ENCODE measurements around the gene LRMDA. TPM values are rescaled to one million over a fixed set of nuclear protein-coding genes. Genes with fewer than 3 reads are reported as not detected.

Gene LRMDA
- total RNA-seq, 2 experiments from 2014 or later: not detected

DNA sequence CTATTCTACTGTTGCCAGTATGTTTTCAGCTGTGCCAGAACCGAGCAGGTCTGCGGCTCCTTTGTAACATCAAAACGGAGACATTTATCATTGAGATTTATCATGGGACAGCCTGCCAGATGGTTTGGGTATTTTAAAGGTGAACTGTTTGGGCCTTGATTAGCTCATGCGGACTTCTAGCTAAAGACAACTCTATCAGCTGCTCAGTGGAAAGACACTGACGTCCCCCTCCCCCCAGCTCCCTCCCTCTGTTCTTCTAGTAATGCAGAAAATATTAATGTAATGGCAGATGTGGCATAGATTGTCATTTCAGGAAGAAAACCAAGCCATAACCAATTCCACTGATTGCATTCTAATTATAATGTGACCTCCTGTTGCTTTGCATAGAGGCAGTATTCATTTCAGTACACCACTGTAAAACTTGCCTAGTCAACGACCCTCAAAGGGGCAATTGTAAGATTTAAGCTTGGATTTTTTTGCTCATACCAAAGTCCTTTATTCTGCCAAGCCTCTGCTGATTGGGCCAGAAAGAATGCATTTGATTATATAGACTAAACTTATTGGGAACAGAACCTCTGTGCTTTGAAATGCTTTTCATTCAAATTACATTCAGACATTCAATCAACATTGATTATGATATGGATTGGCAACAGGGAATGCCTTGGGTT lies 966.8 kb downstream of the LRMDA start:
- no peaks in the 10 kb centered on the region for H3K9me3 Mint-ChIP-seq
- no peaks in the 10 kb centered on the region for H3K36me3 Mint-ChIP-seq (ENCODE audit: low read depth)
- intact Hi-C loops (cut with micrococcal nuclease): no loop called here
- no peak overlapping the region for H3K27ac Mint-ChIP-seq
- no peak for DNase-seq
- no peak overlapping the region for H3K4me3 Mint-ChIP-seq
- CTCF ChIA-PET: no interaction called here
- no peaks in the 10 kb centered on the region for H3K4me1 Mint-ChIP-seq (ENCODE audit: low read depth)
- H3K27me3 Mint-ChIP-seq (ENCODE audit: low read depth): no peaks in the 10 kb centered on the region

DNA sequence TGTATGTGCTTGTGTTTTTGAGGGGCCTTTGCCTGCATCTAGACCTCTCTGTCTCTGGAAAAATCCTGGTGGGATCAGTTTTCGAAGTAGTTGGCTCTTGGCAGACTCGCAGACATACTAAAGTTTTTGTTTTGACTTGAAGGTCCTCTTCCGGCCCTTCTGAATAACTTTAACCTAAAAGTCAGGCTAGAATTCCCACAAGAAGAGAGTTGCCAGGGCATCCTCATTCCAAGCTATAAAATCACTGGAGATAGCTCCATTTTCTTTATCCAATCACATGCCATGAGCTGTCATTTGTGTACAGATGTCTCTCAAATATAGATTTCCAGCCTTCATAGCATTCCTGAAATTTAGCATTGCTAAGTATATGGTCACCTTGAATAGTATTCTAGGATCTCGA lies 967.8 kb downstream of the LRMDA start:
- no peak overlapping the region for H3K4me3 Mint-ChIP-seq
- no peaks in the 10 kb centered on the region for H3K4me1 Mint-ChIP-seq (ENCODE audit: low read depth)
- peaks cover 2% of the 10 kb centered on the region for H3K9me3 Mint-ChIP-seq
- H3K27me3 Mint-ChIP-seq (ENCODE audit: low read depth): no peaks in the 10 kb centered on the region
- CTCF ChIA-PET: no interaction called here
- intact Hi-C loops (cut with micrococcal nuclease): no loop called here
- no peak for DNase-seq
- H3K27ac Mint-ChIP-seq: no peak overlapping the region
- H3K36me3 Mint-ChIP-seq (ENCODE audit: low read depth): no peaks in the 10 kb centered on the region

DNA sequence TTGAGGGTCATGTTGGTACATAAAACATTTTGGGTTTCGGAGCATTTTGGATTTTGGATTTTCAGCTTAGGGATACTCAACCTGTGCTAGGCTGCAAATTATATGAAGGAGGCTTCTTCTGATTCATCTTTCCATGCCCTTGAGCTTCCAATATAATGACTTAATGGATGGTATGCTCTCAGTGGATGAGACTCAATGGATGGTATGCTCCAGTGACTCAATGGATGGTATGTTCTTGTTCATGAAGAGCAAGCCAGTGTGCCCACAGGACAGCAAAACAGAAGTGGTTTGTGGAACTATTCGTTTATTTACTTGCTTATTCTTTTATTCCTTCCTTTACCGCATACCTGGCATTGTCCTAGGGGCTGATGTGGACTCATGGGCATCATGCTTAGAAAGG lies 969.6 kb downstream of the LRMDA start:
- DNase-seq: no peak
- H3K36me3 Mint-ChIP-seq (ENCODE audit: low read depth): no peaks in the 10 kb centered on the region
- H3K27me3 Mint-ChIP-seq (ENCODE audit: low read depth): no peaks in the 10 kb centered on the region
- intact Hi-C loops (cut with micrococcal nuclease): no loop called here
- CTCF ChIA-PET: no interaction called here
- no peak overlapping the region for H3K4me3 Mint-ChIP-seq
- H3K4me1 Mint-ChIP-seq (ENCODE audit: low read depth): no peaks in the 10 kb centered on the region
- no peak overlapping the region for H3K27ac Mint-ChIP-seq
- H3K9me3 Mint-ChIP-seq: peaks cover 7% of the 10 kb centered on the region

DNA sequence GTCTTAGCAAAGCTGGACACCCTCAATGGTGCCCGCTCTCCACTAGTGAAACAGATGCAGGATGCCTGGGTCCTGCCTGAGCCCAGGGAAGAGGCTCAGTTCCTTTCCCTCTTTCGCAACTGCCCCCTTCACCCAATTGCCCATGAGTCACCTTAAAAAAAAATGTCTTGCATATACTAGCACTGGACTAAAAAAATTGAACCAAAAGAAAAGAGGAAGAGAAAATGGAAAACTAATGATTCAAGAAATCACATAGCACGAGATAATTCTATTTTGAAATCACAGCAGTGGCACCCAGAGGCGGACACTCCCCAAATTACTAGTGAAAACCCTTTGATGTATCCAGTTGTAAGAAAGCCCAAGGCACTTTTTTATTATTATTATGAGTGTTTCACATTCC lies 972.5 kb downstream of the LRMDA start:
- CTCF ChIA-PET: no interaction called here
- H3K27ac Mint-ChIP-seq: no peak overlapping the region
- H3K36me3 Mint-ChIP-seq (ENCODE audit: low read depth): no peaks in the 10 kb centered on the region

DNA sequence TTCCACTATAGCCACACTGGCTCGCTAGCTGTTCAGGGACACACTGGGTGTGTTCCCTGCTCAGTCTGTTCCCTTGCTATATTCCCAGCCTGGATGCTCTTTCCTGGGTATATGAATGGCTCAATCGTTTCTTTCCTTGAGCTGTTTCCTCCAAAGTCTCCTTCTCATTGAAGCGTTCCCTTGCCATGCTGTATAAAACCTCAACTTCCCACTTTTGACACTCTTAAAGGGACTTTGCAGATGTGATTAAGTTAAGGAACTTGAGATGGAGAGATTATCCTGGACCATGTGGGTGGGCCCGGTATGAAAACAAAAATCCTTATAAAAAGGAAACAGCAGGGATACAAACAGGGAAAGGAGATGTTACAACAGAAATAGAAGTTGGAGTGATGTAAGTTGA lies 973.1 kb downstream of the LRMDA start:
- CTCF ChIA-PET: no interaction called here
- no peak for DNase-seq
- Mint-ChIP-seq H3K27me3 (ENCODE audit: low read depth) (no peaks in the 10 kb centered on the region), H3K4me3 (no peak overlapping the region), H3K36me3 (ENCODE audit: low read depth) (no peaks in the 10 kb centered on the region), H3K4me1 (ENCODE audit: low read depth) (no peaks in the 10 kb centered on the region), H3K27ac (no peak overlapping the region), H3K9me3 (peaks cover 7% of the 10 kb centered on the region)
- intact Hi-C loops (cut with micrococcal nuclease): no loop called here

More for the DNA sequence above, 972.5 kb downstream of the LRMDA start:
- no peak overlapping the region for H3K4me3 Mint-ChIP-seq
- no peaks in the 10 kb centered on the region for H3K4me1 Mint-ChIP-seq (ENCODE audit: low read depth)
- no peak for DNase-seq
- no peaks in the 10 kb centered on the region for H3K27me3 Mint-ChIP-seq (ENCODE audit: low read depth)
- intact Hi-C loops (cut with micrococcal nuclease): no loop called here
- peaks cover 7% of the 10 kb centered on the region for H3K9me3 Mint-ChIP-seq

DNA sequence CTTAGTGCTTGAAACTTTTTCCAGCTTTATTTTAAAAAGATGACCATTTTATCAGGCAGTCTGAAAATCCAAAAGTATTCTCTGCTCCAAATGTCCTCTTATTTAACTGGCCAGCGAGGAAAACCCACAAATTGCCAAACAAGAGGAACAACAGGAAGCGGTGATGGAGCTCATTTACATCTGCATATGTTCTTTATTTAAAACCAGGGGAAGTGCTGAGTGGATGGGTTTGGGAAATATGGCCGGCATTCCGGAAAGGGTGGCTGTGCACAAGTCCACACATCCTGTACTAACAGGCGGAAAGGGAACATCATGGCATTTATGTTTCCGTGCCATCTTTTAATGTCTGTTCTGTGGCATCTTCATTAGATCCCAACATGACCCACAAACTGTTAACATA lies 974.5 kb downstream of the LRMDA start:
- CTCF ChIA-PET: no interaction called here
- Mint-ChIP-seq H3K4me1 (ENCODE audit: low read depth) (no peaks in the 10 kb centered on the region), H3K27ac (no peak overlapping the region), H3K27me3 (ENCODE audit: low read depth) (no peaks in the 10 kb centered on the region), H3K36me3 (ENCODE audit: low read depth) (no peaks in the 10 kb centered on the region), H3K4me3 (no peak overlapping the region), H3K9me3 (peaks cover 7% of the 10 kb centered on the region)
- no peak for DNase-seq
- intact Hi-C loops (cut with micrococcal nuclease): no loop called here

DNA sequence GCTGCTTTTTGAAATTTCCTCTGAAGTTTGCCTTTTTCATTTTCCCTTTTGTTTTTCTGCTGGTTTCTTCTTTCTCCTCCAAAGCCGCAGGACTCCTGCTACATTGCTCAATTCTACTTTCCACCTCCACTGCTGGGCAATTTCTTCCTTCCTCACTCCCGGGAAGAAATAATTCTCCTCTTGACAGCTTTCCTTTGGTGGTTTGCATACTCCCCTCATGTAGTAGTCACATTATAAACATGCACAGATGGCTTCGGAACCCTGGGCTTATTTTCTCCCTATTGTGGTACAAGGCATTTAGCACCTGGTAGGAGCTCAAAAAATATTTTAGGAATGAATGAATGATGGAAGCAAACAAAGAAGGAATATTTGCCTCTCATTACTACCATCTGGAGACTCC lies 977.2 kb downstream of the LRMDA start:
- Mint-ChIP-seq H3K4me3 (no peak overlapping the region), H3K9me3 (peaks cover 13% of the 10 kb centered on the region), H3K4me1 (ENCODE audit: low read depth) (no peaks in the 10 kb centered on the region), H3K36me3 (ENCODE audit: low read depth) (no peaks in the 10 kb centered on the region), H3K27ac (no peak overlapping the region), H3K27me3 (ENCODE audit: low read depth) (no peaks in the 10 kb centered on the region)
- intact Hi-C loops (cut with micrococcal nuclease): no loop called here
- CTCF ChIA-PET: no interaction called here
- DNase-seq: no peak

DNA sequence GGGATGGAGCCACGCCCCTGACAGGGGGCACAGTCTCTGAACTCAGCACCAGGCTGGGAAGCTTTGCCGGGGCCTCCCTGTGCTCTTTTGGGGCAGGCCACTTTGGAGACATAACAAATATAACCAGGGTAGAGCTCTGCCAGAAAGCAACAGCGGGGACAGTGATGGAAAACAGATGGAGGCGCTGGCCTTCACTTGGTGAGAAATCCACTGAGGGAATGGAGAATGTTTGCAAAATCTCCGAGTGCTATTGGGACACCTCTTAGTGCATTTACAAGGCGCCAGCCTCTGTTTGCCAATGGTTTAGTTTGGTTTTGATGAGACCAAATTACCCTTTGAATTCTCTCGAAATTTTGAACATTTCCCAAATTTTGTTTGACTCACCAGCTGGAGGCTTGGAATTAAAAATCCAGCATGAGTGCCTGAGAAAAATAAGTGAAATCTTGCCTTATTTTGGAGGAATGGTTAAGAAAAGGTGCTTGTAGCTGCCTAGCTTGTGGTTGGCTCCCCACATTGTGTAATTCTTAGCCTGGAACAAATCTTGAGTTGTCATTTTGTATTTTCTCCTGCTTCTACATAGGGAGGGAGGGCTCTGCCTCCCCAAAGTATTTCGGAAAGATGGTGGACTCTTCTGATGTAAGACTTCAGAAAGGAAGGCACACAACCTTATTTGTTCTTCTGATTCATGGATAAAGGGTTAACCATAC lies 980.5 kb downstream of the LRMDA start:
- no peaks in the 10 kb centered on the region for H3K36me3 Mint-ChIP-seq (ENCODE audit: low read depth)
- peaks cover 9% of the 10 kb centered on the region for H3K9me3 Mint-ChIP-seq
- H3K27me3 Mint-ChIP-seq (ENCODE audit: low read depth): no peaks in the 10 kb centered on the region
- intact Hi-C loops (cut with micrococcal nuclease): no loop called here
- no peaks in the 10 kb centered on the region for H3K4me1 Mint-ChIP-seq (ENCODE audit: low read depth)
- DNase-seq: no peak
- no peak overlapping the region for H3K4me3 Mint-ChIP-seq
- CTCF ChIA-PET: no interaction called here
- no peak overlapping the region for H3K27ac Mint-ChIP-seq

DNA sequence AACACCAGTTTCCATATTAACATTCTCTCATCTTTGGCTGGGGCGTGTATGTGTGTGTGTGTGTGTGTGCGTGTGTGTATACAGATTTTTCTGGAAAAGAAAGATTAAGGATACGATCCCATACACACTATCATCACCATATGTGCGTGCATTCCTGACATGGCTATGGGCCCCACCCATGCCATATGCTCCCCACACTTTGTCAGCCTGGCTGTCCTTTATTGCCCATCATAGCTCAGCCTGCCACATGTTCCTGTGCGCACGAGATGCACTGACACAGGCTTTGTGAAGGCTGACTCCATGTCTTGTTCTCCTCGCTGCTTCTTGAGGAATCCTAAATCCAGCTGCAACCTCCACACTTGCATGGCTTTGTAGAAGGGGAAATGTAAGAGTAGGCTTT lies 984.1 kb downstream of the LRMDA start:
- H3K36me3 Mint-ChIP-seq (ENCODE audit: low read depth): no peaks in the 10 kb centered on the region
- H3K4me1 Mint-ChIP-seq (ENCODE audit: low read depth): no peaks in the 10 kb centered on the region
- H3K4me3 Mint-ChIP-seq: no peak overlapping the region
- H3K27me3 Mint-ChIP-seq (ENCODE audit: low read depth): no peaks in the 10 kb centered on the region
- intact Hi-C loops (cut with micrococcal nuclease): no loop called here
- CTCF ChIA-PET: no interaction called here
- no peak for DNase-seq
- peaks cover 9% of the 10 kb centered on the region for H3K9me3 Mint-ChIP-seq
- no peak overlapping the region for H3K27ac Mint-ChIP-seq

DNA sequence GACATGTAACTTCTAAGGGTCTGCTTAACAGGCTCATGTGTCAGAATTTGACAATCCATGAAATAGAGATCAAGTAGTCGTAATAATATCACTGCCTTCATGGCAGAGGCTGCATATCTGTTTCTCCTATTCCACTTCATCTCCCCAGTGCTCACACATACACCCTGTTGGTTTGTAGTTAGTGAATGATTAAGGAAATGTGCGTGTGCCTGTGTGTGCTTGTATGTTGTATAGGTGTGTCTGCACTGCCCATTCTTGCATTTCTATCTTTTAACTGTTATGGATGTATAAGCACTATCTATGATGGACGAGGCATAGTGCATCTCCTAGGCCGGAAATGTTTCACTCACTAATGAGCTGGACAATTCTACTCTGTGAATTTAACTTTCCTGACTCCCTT lies 985.2 kb downstream of the LRMDA start:
- CTCF ChIA-PET: no interaction called here
- Mint-ChIP-seq H3K4me3 (no peak overlapping the region), H3K36me3 (ENCODE audit: low read depth) (no peaks in the 10 kb centered on the region), H3K27ac (no peak overlapping the region), H3K4me1 (ENCODE audit: low read depth) (no peaks in the 10 kb centered on the region), H3K9me3 (peaks cover 9% of the 10 kb centered on the region), H3K27me3 (ENCODE audit: low read depth) (no peaks in the 10 kb centered on the region)
- intact Hi-C loops (cut with micrococcal nuclease): no loop called here
- no peak for DNase-seq

DNA sequence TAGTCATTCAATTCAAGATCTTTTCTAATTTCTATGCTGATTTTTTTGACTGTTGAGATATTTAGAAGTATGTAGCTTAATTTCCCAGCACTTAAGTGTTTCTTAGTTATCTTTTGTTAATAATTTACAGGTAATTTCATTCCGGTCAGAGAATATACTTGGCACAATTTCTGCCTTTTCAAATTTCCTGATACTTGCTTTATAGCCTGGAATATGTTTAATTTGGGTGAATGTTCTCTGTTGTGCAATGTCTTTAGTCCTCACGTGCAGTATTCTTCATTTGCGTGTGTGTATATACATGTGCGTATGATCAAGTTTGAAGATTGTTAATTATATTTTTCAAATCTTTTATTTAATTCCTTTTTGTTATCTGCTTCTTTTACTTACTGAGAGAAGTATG lies 989.3 kb downstream of the LRMDA start:
- H3K27me3 Mint-ChIP-seq (ENCODE audit: low read depth): no peaks in the 10 kb centered on the region
- CTCF ChIA-PET: no interaction called here
- H3K36me3 Mint-ChIP-seq (ENCODE audit: low read depth): no peaks in the 10 kb centered on the region
- H3K4me3 Mint-ChIP-seq: no peak overlapping the region
- no peak overlapping the region for H3K27ac Mint-ChIP-seq
- peaks cover under 1% of the 10 kb centered on the region for H3K9me3 Mint-ChIP-seq
- intact Hi-C loops (cut with micrococcal nuclease): no loop called here
- DNase-seq: no peak
- H3K4me1 Mint-ChIP-seq (ENCODE audit: low read depth): no peaks in the 10 kb centered on the region

DNA sequence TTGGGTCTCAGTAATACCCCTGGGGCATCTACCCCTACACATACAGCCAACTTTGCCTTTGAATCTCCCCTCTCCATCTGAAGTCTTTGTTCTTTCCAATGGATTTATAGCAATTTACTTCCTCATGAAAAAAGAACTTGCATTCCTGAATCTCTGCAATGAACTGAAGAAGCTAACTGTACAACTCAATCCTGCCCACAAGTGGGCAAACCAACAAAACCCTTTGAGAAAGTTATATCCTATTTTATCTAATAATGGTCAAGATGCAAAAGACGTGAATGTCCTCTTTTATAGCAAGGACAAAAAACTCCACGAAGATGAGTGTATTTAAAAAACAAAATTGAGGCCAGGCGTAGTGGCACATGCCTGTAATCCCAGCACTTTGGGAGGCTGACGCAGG lies 991.3 kb downstream of the LRMDA start:
- no peak overlapping the region for H3K27ac Mint-ChIP-seq
- no peaks in the 10 kb centered on the region for H3K27me3 Mint-ChIP-seq (ENCODE audit: low read depth)
- no peaks in the 10 kb centered on the region for H3K9me3 Mint-ChIP-seq
- CTCF ChIA-PET: no interaction called here
- no peak for DNase-seq
- intact Hi-C loops (cut with micrococcal nuclease): no loop called here
- no peaks in the 10 kb centered on the region for H3K36me3 Mint-ChIP-seq (ENCODE audit: low read depth)
- no peaks in the 10 kb centered on the region for H3K4me1 Mint-ChIP-seq (ENCODE audit: low read depth)
- no peak overlapping the region for H3K4me3 Mint-ChIP-seq

DNA sequence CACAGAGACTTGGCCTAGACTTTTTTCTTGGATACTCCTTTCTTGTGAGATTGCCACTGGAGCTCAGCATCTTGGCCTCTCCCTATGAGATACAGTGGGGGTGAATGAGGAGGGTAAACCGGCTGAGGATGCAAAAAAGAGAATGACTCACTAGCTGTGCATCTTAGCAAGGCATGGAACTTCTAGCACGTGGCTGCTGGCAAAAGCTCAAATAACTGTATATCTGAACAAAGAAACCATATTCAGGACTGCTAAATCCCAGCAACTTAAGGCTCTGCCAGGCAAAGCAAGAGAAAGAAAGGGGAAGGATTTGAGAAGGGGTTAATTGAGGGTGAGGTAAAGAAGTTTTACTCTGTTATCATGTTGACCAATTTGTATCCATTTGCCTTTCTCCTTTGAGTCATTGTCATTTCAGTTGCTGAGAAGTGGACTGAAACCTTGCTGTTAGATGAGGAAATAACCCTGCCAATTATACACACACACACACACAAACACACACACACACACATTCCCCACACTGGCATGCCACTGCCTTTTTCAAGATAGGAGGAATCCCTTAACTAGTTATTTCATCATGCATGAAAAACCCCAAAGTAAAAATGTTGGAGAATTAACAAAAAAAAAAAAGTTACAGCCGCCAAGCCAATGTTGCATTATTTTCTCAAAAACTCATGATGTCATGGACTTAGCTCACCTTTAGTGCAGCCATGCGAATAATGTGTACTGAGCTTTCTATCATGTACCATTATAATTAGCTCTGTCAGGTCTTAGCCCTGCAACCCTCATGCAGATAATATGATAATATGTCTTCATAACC lies 997.3 kb downstream of the LRMDA start:
- H3K36me3 Mint-ChIP-seq (ENCODE audit: low read depth): no peaks in the 10 kb centered on the region
- H3K27me3 Mint-ChIP-seq (ENCODE audit: low read depth): no peaks in the 10 kb centered on the region
- no peak for DNase-seq
- H3K4me3 Mint-ChIP-seq: no peak overlapping the region
- no peaks in the 10 kb centered on the region for H3K9me3 Mint-ChIP-seq
- no peaks in the 10 kb centered on the region for H3K4me1 Mint-ChIP-seq (ENCODE audit: low read depth)
- CTCF ChIA-PET: no interaction called here
- H3K27ac Mint-ChIP-seq: no peak overlapping the region
- intact Hi-C loops (cut with micrococcal nuclease): no loop called here

All from activated naive CD4-positive, alpha-beta T cell treated with anti-CD3 and anti-CD28 coated beads for 36 hours (primary cell).